AG04450 (cell line): Measurements from ENCODE around the gene KLF8. TPM values are rescaled to one million over a fixed set of nuclear protein-coding genes. Genes with fewer than 3 reads are reported as not detected.

Experiments
- CTCF ChIA-PET: fragments of 300-600, 350-600 bp; formaldehyde crosslinking; extraction: SDS; loops from one replicate; lab custom pipeline; 2022; ENCODE audit warnings: antibody characterized with exemption, inconsistent platforms; lab: Charles Lee
- POLR2A ChIA-PET: fragments of 350-600 bp; formaldehyde crosslinking; extraction: SDS; loops from one replicate; lab custom pipeline; 2021; ENCODE audit warnings: antibody characterized with exemption, inconsistent platforms; lab: Yijun Ruan, JAX
- DNase-seq: peaks from one replicate; pipeline ENCODE4 v3.0.0-alpha.2; 2011; ENCODE audit warnings: low read depth, low spot score
- H3K27ac ChIP-seq: one replicate; pipeline ENCODE4 v1.5.1; 2012; ENCODE audit warnings: low read depth, low read length, control low read depth
- H3K27me3 ChIP-seq: one replicate; pipeline ENCODE4 v1.6.0; 2012; ENCODE audit warnings: low read length; ENCODE audit not compliant: control insufficient read depth, insufficient read depth
- H3K4me3 ChIP-seq: 2 replicates; pipeline ENCODE4 v1.5.1; 2011; ENCODE audit warnings: mild to moderate bottlenecking, low read depth, low read length, control low read depth
- H3K9me3 ChIP-seq: 2 replicates; pipeline ENCODE4 v1.5.1; 2012; ENCODE audit warnings: low read length; ENCODE audit not compliant: control insufficient read depth, insufficient read depth
- CTCF ChIP-seq: IDR thresholded peaks from 2 replicates; pipeline ENCODE4 v1.5.1; 2011; ENCODE audit warnings: low read depth, low read length, control low read depth, inconsistent platforms
- polyA plus RNA-seq: library from polyadenylated mRNA; depleted of rRNA; stranded (reverse); fragments of >200 nt; gene quantifications from 2 replicates; pipeline ENCODE4 v1.2.3, GENCODE V29; 2011

KLF8 gene
- polyA plus RNA-seq, 1 experiment, result 0.05 TPM

DNA sequence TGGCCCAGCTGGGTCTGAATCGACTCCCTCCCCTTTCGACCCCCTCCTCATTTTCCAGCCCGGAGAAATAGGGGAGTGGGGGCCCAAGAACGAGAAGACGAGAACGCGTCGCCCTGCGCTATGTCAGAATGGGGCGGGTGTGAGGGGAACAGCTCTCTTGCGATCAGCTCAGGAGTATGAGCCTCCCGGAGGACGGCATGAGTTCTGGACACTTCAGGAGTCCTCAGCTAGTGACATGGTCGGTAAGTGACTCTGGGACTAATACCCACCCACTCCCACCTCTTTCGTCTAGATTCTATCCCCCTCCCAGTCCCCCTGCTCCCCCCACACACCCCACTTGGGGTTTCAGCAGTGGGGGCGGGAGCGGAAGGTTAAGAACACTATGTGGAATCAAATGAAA lies 944 bp downstream of the KLF8 start:
- DNase-seq, result no peak
- Histone ChIP-seq H3K27me3 (no peaks in the 10 kb centered on the region), H3K9me3 (no peaks in the 10 kb centered on the region), H3K4me3 (no peak overlapping the region), H3K27ac (no peak overlapping the region)
- CTCF ChIA-PET, result interaction anchor here (0.6 to 0.7 kb wide), 2 partner anchors 14 to 15 kb away, joined by 4 read pairs; no protein-coding TSS in a partner anchor
- TF ChIP-seq CTCF, result no peak
- POLR2A ChIA-PET, result no interaction called here

DNA sequence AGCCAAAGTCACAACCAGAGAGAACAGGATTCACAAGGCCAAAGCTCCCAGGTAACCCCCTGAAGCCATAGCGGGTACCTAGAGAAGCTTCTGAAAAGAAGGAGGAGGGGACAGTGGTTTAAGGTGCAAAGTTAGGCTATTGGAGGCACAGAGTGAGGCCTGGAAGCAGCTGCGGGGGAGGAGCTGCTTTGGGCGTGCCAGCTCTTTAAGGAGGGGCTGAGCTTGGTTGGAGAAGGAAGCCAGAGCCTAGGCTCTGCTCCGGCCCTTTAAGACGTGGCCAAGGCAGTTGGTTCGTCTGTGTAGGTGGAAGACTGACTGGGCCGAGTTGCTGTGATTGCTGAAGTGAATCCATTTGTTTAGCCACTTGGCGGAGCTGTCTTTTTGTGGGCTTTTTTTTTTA lies 1.5 kb downstream of the KLF8 start:
- no peak for TF ChIP-seq CTCF
- no peaks in the 10 kb centered on the region for H3K9me3 ChIP-seq
- H3K27me3 ChIP-seq, result no peaks in the 10 kb centered on the region
- H3K27ac ChIP-seq, result no peak overlapping the region
- ChIA-PET POLR2A (no interaction called here), CTCF (no interaction called here)
- DNase-seq, result no peak
- no peak overlapping the region for H3K4me3 ChIP-seq

DNA sequence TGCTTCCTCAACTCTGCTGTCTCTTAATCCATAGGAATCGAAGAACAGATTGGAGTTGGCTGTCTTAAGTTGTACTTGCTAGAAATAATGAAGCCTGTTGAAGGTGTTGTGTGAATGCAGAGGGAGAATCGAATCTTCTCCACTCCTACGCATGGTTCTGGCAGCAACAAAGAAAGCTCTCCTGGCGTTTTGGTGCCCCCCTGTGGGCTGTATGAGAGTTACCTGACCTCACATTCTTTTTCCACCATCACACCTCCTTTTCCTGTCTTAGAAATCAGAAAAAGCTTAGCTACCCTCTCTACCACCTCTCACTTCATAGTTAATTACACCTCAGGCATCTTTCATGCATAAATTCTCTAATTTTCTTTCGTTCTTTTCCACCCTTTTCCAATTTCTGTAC lies 16.3 kb downstream of the KLF8 start:
- ChIA-PET POLR2A (no interaction called here), CTCF (interaction anchor here (0.7 to 3.5 kb wide), 7 partner anchors 10 to 1173 kb away, joined by 3 to 32 read pairs (median 3); no protein-coding TSS in a partner anchor)
- no peak for DNase-seq
- Histone ChIP-seq H3K4me3 (no peak overlapping the region), H3K27ac (no peak overlapping the region), H3K9me3 (no peaks in the 10 kb centered on the region), H3K27me3 (no peaks in the 10 kb centered on the region)
- peak; percentile 60 for TF ChIP-seq CTCF

- no peak for DNase-seq
- ChIA-PET POLR2A (no interaction called here), CTCF (no interaction called here)
- Histone ChIP-seq H3K27me3 (no peaks in the 10 kb centered on the region), H3K4me3 (no peak overlapping the region), H3K9me3 (no peaks in the 10 kb centered on the region), H3K27ac (no peak overlapping the region)
- no peak for TF ChIP-seq CTCF
Observed at GRCh38 chrX:56253832-56254703, 21.9 kb downstream of the KLF8 start.

DNA sequence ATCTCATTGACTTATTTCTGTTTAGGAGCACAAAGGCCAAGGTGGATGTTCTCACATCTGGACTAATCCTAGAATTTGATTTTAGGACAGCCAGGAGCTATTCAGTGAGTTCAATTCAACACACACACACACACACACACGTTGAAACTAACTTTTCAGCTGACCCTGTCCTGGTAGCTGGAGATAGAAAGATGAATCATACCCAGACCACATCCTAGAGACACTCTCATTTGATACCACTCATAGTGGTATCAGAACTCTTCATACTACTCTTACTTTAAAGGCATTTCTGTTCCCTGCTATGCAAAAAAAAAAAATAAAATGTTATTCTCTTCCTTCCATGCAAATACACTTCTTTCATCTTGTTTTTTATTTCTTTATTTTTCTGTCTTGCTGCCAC lies 36.7 kb downstream of the KLF8 start:
- no peak for TF ChIP-seq CTCF
- DNase-seq, result no peak
- H3K27ac ChIP-seq, result no peak overlapping the region
- ChIA-PET POLR2A (no interaction called here), CTCF (no interaction called here)
- no peak overlapping the region for H3K4me3 ChIP-seq
- H3K27me3 ChIP-seq, result no peaks in the 10 kb centered on the region
- H3K9me3 ChIP-seq, result no peaks in the 10 kb centered on the region
